Gastrocnemius medialis (tissue), 4 donors: ENCODE measurements around the gene SOCS2. TPM values are rescaled to one million over a fixed set of nuclear protein-coding genes. Genes with fewer than 3 reads are reported as not detected.

Experiments
- ATAC-seq, 2 donors: fragments of 150-250 bp; one replicate each; pipeline ENCODE4 v1.9.1; 2016
- DNase-seq, 2 donors: peaks; one replicate each; pipeline ENCODE4 v3.0.0-alpha.2; 2019
- H3K27ac ChIP-seq, 4 donors: fragments of 200-600 bp; sonication (generic); 1 replicate in 1 of 4; 2 replicates in 3 of 4; pipeline ENCODE4 v1.5.1; 2016 to 2018; ENCODE audit warnings: mild to moderate bottlenecking in 2 of 4, moderate library complexity in 1 of 4
- H3K27me3 ChIP-seq, 3 donors: fragments of 200-600 bp; sonication (generic) in 2 of 3; 1 replicate in 1 of 3; 2 replicates in 2 of 3; pipeline versions ENCODE4 v1.5.1 to v1.6.0; 2016 to 2019; ENCODE audit warnings: mild to moderate bottlenecking in 1 of 3, moderate library complexity in 1 of 3
- H3K36me3 ChIP-seq, 2 donors: fragments of 200-600 bp; sonication (generic) in 1 of 2; one replicate each; pipeline ENCODE4 v1.5.1; 2017 to 2018
- H3K4me1 ChIP-seq, 2 donors: fragments of 200-600 bp; sonication (generic) in 1 of 2; one replicate each; pipeline ENCODE4 v1.5.1; 2016 to 2017; ENCODE audit warnings: mild to moderate bottlenecking in 2 of 2
- H3K4me3 ChIP-seq, 4 donors: fragments of 200-600 bp; sonication (generic) in 3 of 4; 1 replicate in 1 of 4; 2 replicates in 3 of 4; pipeline ENCODE4 v1.5.1; 2016 to 2019; ENCODE audit warnings: mild to moderate bottlenecking in 2 of 4
- H3K9me3 ChIP-seq, 3 donors: fragments of 200-600 bp; sonication (generic) in 2 of 3; 1 replicate in 1 of 3; 2 replicates in 2 of 3; pipeline ENCODE4 v1.5.1; 2016 to 2019
- CTCF ChIP-seq, 5 experiments: fragments of 450-650 bp in 3 of 5; fragments of 200-600 bp in 2 of 5; sonication (generic) in 2 of 5; IDR thresholded peaks in 4 of 5; conservative IDR thresholded peaks in 1 of 5; 1 replicate in 4 of 5; 2 replicates in 1 of 5; pipeline ENCODE4 v1.5.1; 2016 to 2019; ENCODE audit warnings: antibody characterized with exemption in 5 of 5, mild to moderate bottlenecking in 3 of 5, moderate library complexity in 3 of 5
- POLR2A ChIP-seq, 2 donors: fragments of 450-650 bp; IDR thresholded peaks; one replicate each; pipeline ENCODE4 v1.6.1; 2017; ENCODE audit warnings: antibody characterized with exemption in 2 of 2, mild to moderate bottlenecking in 2 of 2, moderate library complexity in 2 of 2
- in situ Hi-C, 4 donors: fragments of 200-750 bp; cut with MboI; loops; one replicate each; pipeline versions ENCODE4 v1.15.0 to v1.8.0; 2017; ENCODE audit warnings: low sequenced_read_pairs in 4 of 4
- intact Hi-C: fragments of 100-400 bp; cut with DNase I; formaldehyde crosslinking; loops from one replicate; pipeline ENCODE4 v1.15.1; 2023; ENCODE audit warnings: low total_unique reads
- total RNA-seq, 4 donors: library from RNA; depleted of rRNA; stranded (reverse); fragments of >200 nt; gene quantifications; one replicate each; pipeline versions ENCODE4 v1.1.0 to v1.2.3, GENCODE V29; 2016

Gene SOCS2
- total RNA-seq, 4 donors from 2014 or later: 4.3 to 14.9 (median 5.3) TPM

GRCh38 chr12:93533310-93533709 is 39.2 kb upstream of the SOCS2 start:
- intact Hi-C loops: no loop called here
- Histone ChIP-seq H3K27ac (no peak overlapping the region), H3K36me3 (no peaks in the 10 kb centered on the region), H3K9me3 (no peaks in the 10 kb centered on the region), H3K4me3 (no peak overlapping the region), H3K27me3 (no peaks in the 10 kb centered on the region), H3K4me1 (peaks cover 0 to 10% of the 10 kb centered on the region in 2 donors)
- ATAC-seq (no peak), DNase-seq (no peak)
- in situ Hi-C loops: no loop called here
- TF ChIP-seq CTCF (IDR thresholded peaks at IDR 0.05 in 4 of 5, conservative IDR thresholded peaks at IDR 0.05 in 1 of 5) (no peak), POLR2A (IDR thresholded peaks at IDR 0.05) (no peak)

- intact Hi-C loops (no loop called here), in situ Hi-C loops (no loop called here)
- DNase-seq (no peak), ATAC-seq (no peak)
- Histone ChIP-seq H3K4me1 (peaks cover 0 to 14% of the 10 kb centered on the region in 2 donors), H3K36me3 (no peaks in the 10 kb centered on the region), H3K27ac (no peak overlapping the region), H3K9me3 (no peaks in the 10 kb centered on the region), H3K27me3 (no peaks in the 10 kb centered on the region), H3K4me3 (no peak overlapping the region)
- TF ChIP-seq POLR2A (IDR thresholded peaks at IDR 0.05) (no peak), CTCF (IDR thresholded peaks at IDR 0.05 in 4 of 5, conservative IDR thresholded peaks at IDR 0.05 in 1 of 5) (no peak)
Observed at GRCh38 chr12:93536111-93536765, 36.2 kb upstream of the SOCS2 start.

- TF ChIP-seq POLR2A (IDR thresholded peaks at IDR 0.05) (no peak), CTCF (IDR thresholded peaks at IDR 0.05 in 4 of 5, conservative IDR thresholded peaks at IDR 0.05 in 1 of 5) (no peak)
- H3K27me3 ChIP-seq: no peaks in the 10 kb centered on the region
- DNase-seq (no peak), ATAC-seq (peak in 1 of 2 donors; percentile 51)
- no peaks in the 10 kb centered on the region for H3K36me3 ChIP-seq
- intact Hi-C loops (no loop called here), in situ Hi-C loops (no loop called here)
- no peaks in the 10 kb centered on the region for H3K9me3 ChIP-seq
- peaks cover 0 to 14% of the 10 kb centered on the region in 2 donors for H3K4me1 ChIP-seq
- no peak overlapping the region for H3K27ac ChIP-seq
- H3K4me3 ChIP-seq: no peak overlapping the region
Observed at GRCh38 chr12:93536766-93537488, 35.5 kb upstream of the SOCS2 start.

- H3K4me3 ChIP-seq: no peak overlapping the region
- no peaks in the 10 kb centered on the region for H3K9me3 ChIP-seq
- ATAC-seq (no peak), DNase-seq (no peak)
- in situ Hi-C loops (no loop called here), intact Hi-C loops (no loop called here)
- H3K27ac ChIP-seq: no peak overlapping the region
- TF ChIP-seq POLR2A (IDR thresholded peaks at IDR 0.05) (no peak), CTCF (IDR thresholded peaks at IDR 0.05 in 4 of 5, conservative IDR thresholded peaks at IDR 0.05 in 1 of 5) (no peak)
- peaks cover 0 to 14% of the 10 kb centered on the region in 2 donors for H3K4me1 ChIP-seq
- H3K27me3 ChIP-seq: no peaks in the 10 kb centered on the region
- H3K36me3 ChIP-seq: no peaks in the 10 kb centered on the region
Observed at GRCh38 chr12:93537769-93538168, 34.7 kb upstream of the SOCS2 start.
